HCT116 (cell line): Measurements from ENCODE around the gene HOXB8. TPM values are rescaled to one million over a fixed set of nuclear protein-coding genes. Genes with fewer than 3 reads are reported as not detected.

Experiments used
- ATAC-seq: fragments of 200-7000 bp; cut with Tn5 transposase; 2 replicates; pipeline ENCODE4 v1.9.1; 2020; ENCODE audit warnings: mild to moderate bottlenecking, moderate library complexity
- BruUV-seq: library from RNA; stranded (reverse); fragments of 400-500 nt; replicated peaks from 2 replicates; lab custom pipeline; 2021; lab: Mats Ljungman, UMichigan
- CTCF ChIA-PET: fragments of 300-600 bp; sonication (Branson Sonifier 250); formaldehyde crosslinking; loops from one replicate; lab custom pipeline; 2021; ENCODE audit warnings: antibody characterized with exemption; lab: Charles Lee
- POLR2A ChIA-PET: fragments of 300-600, 350-600 bp; sonication (Branson Sonifier 250); formaldehyde crosslinking; loops from one replicate; lab custom pipeline; 2021; ENCODE audit warnings: antibody characterized with exemption; lab: Charles Lee
- RAD21 ChIA-PET, 2 experiments: fragments of 300-600 bp; sonication (Branson Sonifier 250); formaldehyde crosslinking; loops; one replicate each; lab custom pipeline; 2023; ENCODE audit warnings: low total read pairs in 2 of 2; ENCODE audit not compliant: uncharacterized antibody in 2 of 2, unreplicated experiment in 2 of 2, low non-redundant PET in 1 of 2; lab: Charles Lee
- DNase-seq: peaks from one replicate; pipeline ENCODE4 v3.0.0-alpha.2; 2010; ENCODE audit warnings: low read depth, low spot score
- H2AFZ ChIP-seq: fragments of 200-600 bp; shearing (Covaris generic), sonication (generic); 2 replicates; pipeline ENCODE4 v1.6.1; 2017; ENCODE audit warnings: low read depth, mixed run types, mixed read lengths, antibody characterized with exemption, low read length; ENCODE audit not compliant: poor library complexity, severe bottlenecking
- H3K27ac ChIP-seq: 2 replicates; pipeline ENCODE4 v1.5.1; 2012; ENCODE audit warnings: low read depth, low read length
- H3K27me3 ChIP-seq: fragments of 200-600 bp; sonication (generic); 2 replicates; pipeline ENCODE4 v1.6.1; 2016; ENCODE audit warnings: mixed run types, low read length, mixed read lengths; ENCODE audit not compliant: insufficient read depth
- H3K36me3 ChIP-seq, 2 experiments: fragments of 200-500 bp in 1 of 2; fragments of 200-600 bp in 1 of 2; sonication (Bioruptor generic) in 1 of 2; sonication (generic) in 1 of 2; 2 replicates each; pipeline versions ENCODE4 v1.5.1 to v1.6.1; 2014 to 2016; ENCODE audit warnings: low read length in 2 of 2, inconsistent platforms in 1 of 2, mixed read lengths in 1 of 2, mixed run types in 1 of 2; ENCODE audit not compliant: insufficient read depth in 2 of 2, control insufficient read depth in 1 of 2
- H3K4me1 ChIP-seq, 2 experiments: fragments of 200-600 bp in 1 of 2; sonication (generic) in 1 of 2; 2 replicates each; pipeline versions ENCODE4 v1.5.1 to v1.6.1; 2012 to 2017; ENCODE audit warnings: low read length in 2 of 2, inconsistent platforms in 1 of 2, mild to moderate bottlenecking in 1 of 2, mixed read lengths in 1 of 2, mixed run types in 1 of 2, moderate library complexity in 1 of 2; ENCODE audit not compliant: insufficient read depth in 2 of 2, control insufficient read depth in 1 of 2
- H3K4me2 ChIP-seq: fragments of 200-600 bp; sonication (generic); 2 replicates; pipeline ENCODE4 v1.6.1; 2017; ENCODE audit warnings: mixed run types, low read length, mixed read lengths
- H3K4me3 ChIP-seq, 2 experiments: fragments of 200-600 bp in 1 of 2; sonication (generic) in 1 of 2; replicated peaks in 1 of 2; 2 replicates each; pipeline ENCODE4 v1.5.1; 2011 to 2016; ENCODE audit warnings: low read length in 2 of 2, control low read depth in 1 of 2, low read depth in 1 of 2, mild to moderate bottlenecking in 1 of 2, mixed read lengths in 1 of 2, mixed run types in 1 of 2
- H3K79me2 ChIP-seq: fragments of 200-600 bp; sonication (generic); 2 replicates; pipeline ENCODE4 v1.6.1; 2017; ENCODE audit warnings: mild to moderate bottlenecking, mixed run types, low read length, moderate library complexity, mixed read lengths; ENCODE audit not compliant: insufficient read depth
- H3K9ac ChIP-seq: fragments of 200-600 bp; sonication (generic); 2 replicates; pipeline ENCODE4 v1.6.1; 2016; ENCODE audit warnings: low read length, mixed read lengths
- H3K9me2 ChIP-seq: fragments of 200-600 bp; sonication (generic), shearing (Covaris generic); 2 replicates; pipeline ENCODE4 v1.6.1; 2017; ENCODE audit warnings: mixed run types, mild to moderate bottlenecking, moderate library complexity; ENCODE audit not compliant: insufficient read depth
- H3K9me3 ChIP-seq, 2 experiments: fragments of 200-500 bp in 1 of 2; fragments of 200-600 bp in 1 of 2; sonication (Bioruptor generic) in 1 of 2; sonication (generic) in 1 of 2; 2 replicates each; pipeline ENCODE4 v1.6.1; 2014 to 2017; ENCODE audit warnings: low read length in 2 of 2, mixed read lengths in 2 of 2, inconsistent platforms in 1 of 2, low read depth in 1 of 2, mild to moderate bottlenecking in 1 of 2, mixed run types in 1 of 2, moderate library complexity in 1 of 2; ENCODE audit not compliant: control insufficient read depth in 1 of 2, insufficient read depth in 1 of 2
- H4K20me1 ChIP-seq: fragments of 200-600 bp; sonication (generic), shearing (Covaris generic); 2 replicates; pipeline ENCODE4 v1.6.1; 2017; ENCODE audit warnings: mixed run types, mild to moderate bottlenecking, moderate library complexity; ENCODE audit not compliant: insufficient read depth
- CEBPB ChIP-seq: IDR thresholded peaks from 2 replicates; pipeline ENCODE4 v1.6.1; 2012; ENCODE audit warnings: low read depth
- CTCF ChIP-seq, 3 experiments: fragments of 200-600 bp in 1 of 3; sonication (generic) in 1 of 3; IDR thresholded peaks in 2 of 3; conservative IDR thresholded peaks in 1 of 3; 2 replicates each; pipeline ENCODE4 v1.5.1; 2012 to 2017; ENCODE audit warnings: low read depth in 2 of 3, low read length in 2 of 3, antibody characterized with exemption in 1 of 3, borderline replicate concordance in 1 of 3, control low read depth in 1 of 3, mild to moderate bottlenecking in 1 of 3, mixed read lengths in 1 of 3, mixed run types in 1 of 3, moderate library complexity in 1 of 3; ENCODE audit not compliant: insufficient read depth in 1 of 3
- ELF1 ChIP-seq: IDR thresholded peaks from 2 replicates; pipeline ENCODE4 v1.6.1; 2012; ENCODE audit warnings: low read depth, borderline replicate concordance
- EZH2 ChIP-seq: fragments of 200-600 bp; sonication (generic); IDR thresholded peaks from 2 replicates; pipeline ENCODE4 v1.6.1; 2017; ENCODE audit warnings: antibody characterized with exemption, mixed run types
- EZH2phosphoT487 ChIP-seq: fragments of 200-600 bp; IDR thresholded peaks from 2 replicates; pipeline ENCODE4 v1.6.1; 2018; ENCODE audit warnings: antibody characterized with exemption, borderline replicate concordance
- POLR2A ChIP-seq: IDR thresholded peaks from 2 replicates; pipeline ENCODE4 v1.7.0; 2011; ENCODE audit warnings: borderline replicate concordance; ENCODE audit not compliant: insufficient read depth, insufficient read length; ENCODE audit errors: extremely low read depth
- RAD21 ChIP-seq: IDR thresholded peaks from 2 replicates; pipeline ENCODE4 v1.6.1; 2012; ENCODE audit warnings: low read depth, mild to moderate bottlenecking
- SIN3A ChIP-seq: IDR thresholded peaks from 2 replicates; pipeline ENCODE4 v1.6.1; 2012; ENCODE audit warnings: low read depth
- SP1 ChIP-seq: IDR thresholded peaks from 2 replicates; pipeline ENCODE4 v1.6.1; 2012; ENCODE audit warnings: low read depth
- intact Hi-C: fragments of 100-400 bp; cut with micrococcal nuclease; formaldehyde crosslinking; loops from 2 replicates; pipeline ENCODE4 v1.10.0; 2022
- total RNA-seq: library from RNA; stranded (reverse); gene quantifications from one replicate; pipeline ENCODE4 v1.2.1, GENCODE V29; 2021; ENCODE audit not compliant: unreplicated experiment

The HOXB8 gene
- total RNA-seq, 1 experiment from 2014 or later, result 44.7 TPM

- Histone ChIP-seq H3K79me2 (peaks cover 73% of the 10 kb centered on the region), H3K4me3 (no peak overlapping the region), H3K9me3 (no peaks in the 10 kb centered on the region), H3K9me2 (no peaks in the 10 kb centered on the region), H4K20me1 (no peaks in the 10 kb centered on the region), H3K9ac (no peak overlapping the region), H3K27me3 (no peaks in the 10 kb centered on the region), H3K4me2 (no peak overlapping the region), H2AFZ (no peak overlapping the region), H3K27ac (no peak overlapping the region), H3K36me3 (no peaks in the 10 kb centered on the region; a peak in 1 of 4 replicates), H3K4me1 (no peaks in the 10 kb centered on the region)
- TF ChIP-seq RAD21 (no peak), SP1 (no peak), EZH2phosphoT487 (no peak), ELF1 (no peak), CTCF (IDR thresholded peaks at IDR 0.05 in 2 of 3, conservative IDR thresholded peaks at IDR 0.05 in 1 of 3; ENCODE audit: borderline replicate concordance in 1 of 3, insufficient read depth in 1 of 3, low read depth in 2 of 3, low read length in 2 of 3) (no peak), EZH2 (no peak), POLR2A (no peak), SIN3A (no peak), CEBPB (no peak)
- ChIA-PET CTCF (no interaction called here), POLR2A (no interaction called here), RAD21 (no interaction called here)
- intact Hi-C loops, result no loop called here
- ATAC-seq, result no peak
- DNase-seq, result no peak
- BruUV-seq, result no TSS peak
Observed at GRCh38 chr17:48570325-48571023, 44.6 kb downstream of the HOXB8 start.
